Astrocyte of the cerebellum (primary cell): ENCODE measurements around the gene LRRIQ3.

Experiments used
- DNase-seq: peaks from one replicate; pipeline ENCODE4 v3.0.0-alpha.2; 2011; ENCODE audit warnings: low read depth
- H3K4me3 ChIP-seq: 2 replicates; pipeline ENCODE4 v1.5.1; 2011; ENCODE audit warnings: mild to moderate bottlenecking, low read depth, low read length, moderate library complexity
- CTCF ChIP-seq: IDR thresholded peaks from 2 replicates; pipeline ENCODE4 v1.5.1; 2012; ENCODE audit warnings: low read length, low read depth, moderate library complexity, mild to moderate bottlenecking; ENCODE audit errors: missing control alignments
- in situ Hi-C: cut with HindIII; loops from 2 replicates; pipeline ENCODE4 v1.10.0; 2017; ENCODE audit warnings: low sequenced_read_pairs

The LRRIQ3 gene

GRCh38 chr1:74236440-74236839, 38.5 kb upstream of the LRRIQ3 start:
- in situ Hi-C loops, result no loop called here
- DNase-seq, result no peak
- TF ChIP-seq CTCF, result no peak
- no peak overlapping the region for H3K4me3 ChIP-seq

GRCh38 chr1:74235153-74235552, 37.2 kb upstream of the LRRIQ3 start, which contains the start of gene TNNI3K:
TNNI3K (plus strand) TSS chr1:74235387; CDS start chr1:74235452, 65 bp downstream.
- in situ Hi-C loops, result no loop called here
- H3K4me3 ChIP-seq, result no peak within 1 kb of the TSS
- TF ChIP-seq CTCF, result no peak
- DNase-seq, result no peak

GRCh38 chr1:74223453-74223852, 25.5 kb upstream of the LRRIQ3 start:
- in situ Hi-C loops, result no loop called here
- DNase-seq, result no peak
- no peak for TF ChIP-seq CTCF
- H3K4me3 ChIP-seq, result no peak overlapping the region

GRCh38 chr1:74222701-74223100, 24.7 kb upstream of the LRRIQ3 start:
- in situ Hi-C loops, result no loop called here
- H3K4me3 ChIP-seq, result no peak overlapping the region
- no peak for TF ChIP-seq CTCF
- DNase-seq, result no peak

- H3K4me3 ChIP-seq, result no peak overlapping the region
- no peak for TF ChIP-seq CTCF
- DNase-seq, result no peak
- in situ Hi-C loops, result no loop called here
Measured at GRCh38 chr1:74215229-74215628, 17.3 kb upstream of the LRRIQ3 start.

- in situ Hi-C loops, result no loop called here
- no peak for TF ChIP-seq CTCF
- H3K4me3 ChIP-seq, result no peak overlapping the region
- DNase-seq, result no peak
Measured at GRCh38 chr1:74205266-74205665, 7.3 kb upstream of the LRRIQ3 start.

- in situ Hi-C loops, result no loop called here
- TF ChIP-seq CTCF, result no peak
- no peak for DNase-seq
- H3K4me3 ChIP-seq, result no peak overlapping the region
Measured at GRCh38 chr1:74199504-74199903, 1.5 kb upstream of the LRRIQ3 start.
